GM12864 (cell line): ENCODE measurements around the gene IFI6.
"Not testable (repeated sequence)": the region's sequence is repeated elsewhere in the genome, so short reads cannot be mapped to it uniquely, and the experiment has no call there.

Source experiments
- DNase-seq: peaks from one replicate; pipeline ENCODE4 v3.0.0-alpha.2; 2011; ENCODE audit warnings: low read depth
- H3K4me3 ChIP-seq: 2 replicates; pipeline ENCODE4 v1.5.1; 2011; ENCODE audit warnings: mild to moderate bottlenecking, low read depth, low read length, control low read depth
- TF ChIP-seq, protein P1 (sequence below): IDR thresholded peaks from 2 replicates; pipeline ENCODE4 v1.5.1; 2011; ENCODE audit warnings: low read depth, mild to moderate bottlenecking, moderate library complexity, low read length, control low read depth, inconsistent platforms; ENCODE audit errors: missing control alignments

Gene IFI6

GRCh38 chr1:27634177-27634984, 37.6 kb downstream of the IFI6 start:
- no peak for DNase-seq

DNA sequence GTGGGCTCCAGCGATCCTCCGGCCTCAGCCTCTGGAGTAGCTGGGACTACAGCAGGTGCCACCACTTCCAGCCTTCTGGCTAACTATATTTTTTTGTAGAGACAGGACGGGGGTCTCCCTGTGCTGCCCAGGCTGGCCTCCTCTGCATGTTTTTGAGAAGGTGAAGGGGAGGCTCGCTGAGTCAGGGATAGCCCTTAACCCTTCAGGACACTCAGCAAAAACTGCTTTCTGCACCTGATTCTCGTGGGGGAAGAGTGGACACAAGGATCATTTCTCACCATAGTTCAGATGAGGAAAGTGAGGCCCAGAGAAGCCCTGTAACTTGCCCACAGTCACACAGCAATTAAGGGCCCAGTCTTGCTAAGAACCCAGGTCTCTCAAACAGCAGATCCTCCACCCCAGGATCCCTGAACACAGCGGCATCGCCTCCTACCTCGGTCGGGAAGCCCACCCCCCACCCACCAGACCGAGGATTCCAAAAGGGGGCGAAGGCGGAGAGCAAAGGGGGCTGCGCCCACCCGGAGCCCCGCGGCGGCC, 38.3 kb downstream of the IFI6 start:
- no peak for DNase-seq
- TF ChIP-seq, protein P1, sequence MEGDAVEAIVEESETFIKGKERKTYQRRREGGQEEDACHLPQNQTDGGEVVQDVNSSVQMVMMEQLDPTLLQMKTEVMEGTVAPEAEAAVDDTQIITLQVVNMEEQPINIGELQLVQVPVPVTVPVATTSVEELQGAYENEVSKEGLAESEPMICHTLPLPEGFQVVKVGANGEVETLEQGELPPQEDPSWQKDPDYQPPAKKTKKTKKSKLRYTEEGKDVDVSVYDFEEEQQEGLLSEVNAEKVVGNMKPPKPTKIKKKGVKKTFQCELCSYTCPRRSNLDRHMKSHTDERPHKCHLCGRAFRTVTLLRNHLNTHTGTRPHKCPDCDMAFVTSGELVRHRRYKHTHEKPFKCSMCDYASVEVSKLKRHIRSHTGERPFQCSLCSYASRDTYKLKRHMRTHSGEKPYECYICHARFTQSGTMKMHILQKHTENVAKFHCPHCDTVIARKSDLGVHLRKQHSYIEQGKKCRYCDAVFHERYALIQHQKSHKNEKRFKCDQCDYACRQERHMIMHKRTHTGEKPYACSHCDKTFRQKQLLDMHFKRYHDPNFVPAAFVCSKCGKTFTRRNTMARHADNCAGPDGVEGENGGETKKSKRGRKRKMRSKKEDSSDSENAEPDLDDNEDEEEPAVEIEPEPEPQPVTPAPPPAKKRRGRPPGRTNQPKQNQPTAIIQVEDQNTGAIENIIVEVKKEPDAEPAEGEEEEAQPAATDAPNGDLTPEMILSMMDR: no peak
- H3K4me3 ChIP-seq: peak overlapping the region; percentile 37

More at GRCh38 chr1:27634177-27634984, 37.6 kb downstream of the IFI6 start:
- TF ChIP-seq, protein P1: no peak
- peak overlapping the region; percentile 37 for H3K4me3 ChIP-seq

- DNase-seq: no peak
- TF ChIP-seq, protein P1: no peak
- H3K4me3 ChIP-seq: no peak overlapping the region
Observed at GRCh38 chr1:27633298-27633610, 38.7 kb downstream of the IFI6 start.

DNA sequence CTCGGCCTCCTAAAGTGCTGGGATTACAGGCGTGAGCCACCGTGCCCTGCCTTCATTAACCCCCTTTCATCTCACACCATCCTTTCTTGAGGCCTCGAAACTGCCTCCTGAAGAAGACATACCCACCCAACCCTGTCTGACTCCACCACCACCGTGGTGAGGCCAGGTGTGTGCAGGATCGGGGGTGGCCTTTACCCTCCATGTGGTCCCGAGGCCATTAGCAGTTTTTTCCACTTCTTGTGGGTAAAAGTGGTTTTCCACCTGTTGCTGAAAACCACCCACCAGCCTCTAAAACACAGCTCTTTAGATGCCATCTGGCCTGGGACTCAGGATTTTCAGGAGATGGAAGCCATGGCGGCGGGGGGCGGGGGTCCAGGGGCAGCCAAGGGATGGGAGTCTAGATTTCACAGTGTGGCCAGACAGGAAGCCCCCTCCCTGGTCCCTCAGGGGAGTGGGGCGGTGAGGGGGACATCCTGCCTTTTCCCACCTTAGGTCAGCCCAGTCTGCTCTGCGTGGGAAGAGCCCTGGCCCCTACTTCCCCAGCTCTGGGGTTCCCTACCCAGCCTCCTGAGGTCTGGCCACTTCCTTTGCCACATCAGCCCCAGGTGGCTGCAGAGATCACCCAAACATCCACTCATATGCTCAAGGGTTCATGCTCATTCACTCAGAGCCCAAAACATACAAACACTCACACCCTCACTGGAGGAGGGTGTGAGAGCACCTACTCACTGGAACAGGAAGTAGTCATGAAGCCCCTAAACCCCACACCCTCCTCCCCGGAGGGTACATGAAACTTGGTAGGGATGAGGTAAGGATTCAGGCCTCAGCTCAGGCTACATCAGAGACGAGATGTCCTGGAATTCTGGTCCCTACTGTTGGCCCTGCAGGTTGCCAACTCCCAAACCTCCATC, 39.4 kb downstream of the IFI6 start:
- no peak for DNase-seq
- TF ChIP-seq, protein P1: no peak
- H3K4me3 ChIP-seq: no peak overlapping the region

DNA sequence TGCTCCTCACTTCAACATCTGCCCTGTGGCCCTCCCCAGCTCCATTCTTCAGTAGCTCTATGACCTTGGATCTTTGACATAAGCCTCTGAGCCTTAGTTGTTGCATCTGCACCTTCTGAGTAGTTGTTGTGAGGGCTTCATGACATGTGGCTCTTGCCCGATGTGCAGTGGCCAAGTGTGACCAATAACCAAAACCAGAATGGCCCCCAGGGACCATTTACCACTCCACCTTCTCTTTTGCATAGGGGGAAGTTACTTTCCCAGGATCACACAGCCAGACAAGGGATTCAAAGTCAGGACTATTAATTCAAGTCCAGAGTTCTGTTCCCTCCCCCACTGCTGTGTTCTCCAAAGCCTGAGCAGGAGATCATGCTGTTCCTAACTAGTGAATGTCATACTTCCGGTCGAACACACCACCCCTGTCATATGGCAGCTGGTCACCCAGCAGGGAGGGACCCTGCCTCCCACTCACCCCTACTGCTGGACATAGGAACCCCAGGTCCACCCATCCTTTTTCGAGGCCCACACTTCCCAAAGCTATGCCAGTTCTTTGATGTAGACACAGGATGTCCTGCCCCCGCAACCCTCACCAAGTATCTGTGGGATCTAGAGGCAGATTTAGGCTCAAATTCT, 41.0 kb downstream of the IFI6 start:
- TF ChIP-seq, protein P1: no peak
- no peak for DNase-seq
- no peak overlapping the region; the same call in 1 of the 2 replicates for H3K4me3 ChIP-seq

- TF ChIP-seq, protein P1: no peak
- no peak for DNase-seq
- no peak overlapping the region for H3K4me3 ChIP-seq
Observed at GRCh38 chr1:27628712-27629111, 43.3 kb downstream of the IFI6 start.

GRCh38 chr1:27627733-27628132, 44.3 kb downstream of the IFI6 start:
- not testable (repeated sequence) for DNase-seq, H3K4me3 ChIP-seq
